ENCODE data around the gene PRKACA.

DNA sequence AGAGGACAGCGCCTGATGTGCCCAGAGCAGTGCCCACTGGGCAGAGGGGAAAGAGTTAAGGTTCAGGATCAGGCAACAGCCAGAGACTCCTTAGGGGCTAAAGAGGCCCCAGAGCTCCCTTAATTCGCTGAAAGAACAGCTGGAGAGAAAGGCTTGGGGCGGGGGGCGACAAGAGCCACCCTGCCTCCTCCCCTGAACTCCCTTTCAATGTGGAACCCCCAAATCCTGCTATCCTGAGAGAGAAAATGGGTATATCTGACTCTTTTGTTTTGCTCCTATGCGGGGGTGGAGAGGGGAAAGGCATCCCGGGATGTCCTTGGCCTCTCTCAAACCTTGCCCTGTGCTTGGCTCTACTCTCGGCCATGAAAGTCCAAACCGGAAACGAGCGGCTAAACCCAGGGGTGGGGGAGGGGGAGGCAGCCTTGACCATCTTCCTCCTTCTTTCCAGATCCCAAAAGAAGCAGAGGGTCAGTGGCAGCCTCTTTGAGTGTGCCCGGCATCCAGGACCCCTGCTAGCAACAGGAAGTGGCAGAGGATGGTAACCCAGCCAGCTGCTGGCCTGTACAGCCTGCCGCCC lies 4.7 kb downstream of the PRKACA start:
- TF ChIP-seq EZH2 (IDR thresholded peaks at IDR 0.05; ENCODE audit: insufficient read depth, poor library complexity, severe bottlenecking), result no peak
- no peak for TF ChIP-seq EZH2phosphoT487 (IDR thresholded peaks at IDR 0.05; ENCODE audit: insufficient read depth, low read depth)

All from GM23248 (cell line).